ENCODE results near the gene HOXA4.

Gene HOXA4

DNA sequence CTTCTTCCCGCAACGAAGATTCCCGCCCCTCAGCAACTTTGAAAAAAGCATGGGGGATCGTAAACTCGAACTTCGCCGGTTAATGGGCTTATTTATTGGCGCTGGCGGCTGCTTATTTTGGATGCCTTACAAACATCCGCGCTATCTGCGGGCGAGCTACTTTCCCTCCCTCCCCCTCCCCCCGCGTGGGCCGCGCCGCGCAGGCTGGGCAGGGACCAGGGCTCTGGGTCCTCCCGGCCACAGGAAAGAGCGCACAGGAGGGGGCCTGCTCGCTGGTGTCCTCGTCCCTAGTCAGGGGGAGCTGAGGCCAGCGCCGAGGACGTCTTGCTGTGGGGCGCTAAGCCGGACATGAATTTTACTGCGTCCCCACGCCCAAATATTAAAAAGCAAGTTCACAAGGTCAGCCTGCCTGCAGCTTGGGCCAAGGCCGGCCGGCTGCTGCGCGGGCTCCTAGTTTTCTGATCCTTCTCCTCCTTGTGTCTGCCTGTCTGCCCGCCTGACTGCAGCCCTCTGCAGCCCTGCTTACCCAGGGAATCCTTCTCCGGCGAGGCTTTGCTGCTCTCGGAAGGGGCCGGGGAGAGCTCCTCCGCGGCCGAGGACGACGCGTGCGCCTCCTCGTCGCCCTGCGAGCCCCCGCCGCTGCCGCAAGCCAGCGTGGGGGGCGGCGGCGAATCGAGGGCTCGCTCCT, 42.4 kb upstream of the HOXA4 start:
- no peak for DNase-seq
- ATAC-seq: peak; percentile 26
- peaks cover 71% of the 10 kb centered on the region for H3K27me3 Mint-ChIP-seq
- H3K36me3 Mint-ChIP-seq (ENCODE audit: low read depth): no peaks in the 10 kb centered on the region
- no peak overlapping the region for H3K27ac Mint-ChIP-seq
- peak overlapping the region; percentile 24 for H3K4me3 Mint-ChIP-seq
- no peaks in the 10 kb centered on the region for H3K9me3 Mint-ChIP-seq
- H3K4me1 Mint-ChIP-seq: peaks cover 15% of the 10 kb centered on the region

DNA sequence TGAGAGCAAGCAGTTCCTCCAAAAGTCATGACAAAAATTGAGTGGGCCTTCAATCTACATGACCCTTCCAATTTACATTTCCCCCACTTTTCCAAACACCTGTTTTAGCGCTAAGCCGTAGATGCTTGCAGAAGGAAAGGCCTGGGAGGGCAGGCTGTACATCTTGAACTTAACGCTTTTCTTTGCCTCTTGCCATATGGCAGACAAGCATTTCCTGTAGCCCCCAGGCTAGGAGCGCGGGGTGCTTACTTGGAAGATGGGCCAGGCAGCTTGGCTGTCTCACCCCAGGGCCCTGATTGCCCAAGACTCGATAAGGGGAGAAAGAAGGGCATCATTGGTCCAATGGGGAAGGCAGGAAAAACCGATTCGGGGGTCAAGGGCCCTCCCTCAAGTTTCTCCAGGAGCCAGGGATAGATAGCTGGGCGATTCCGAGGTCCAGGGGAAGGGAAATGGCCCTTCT, 41.8 kb upstream of the HOXA4 start:
- H3K27ac Mint-ChIP-seq: peak overlapping the region; percentile 23
- H3K4me3 Mint-ChIP-seq: peak overlapping the region; percentile 24
- peaks cover 15% of the 10 kb centered on the region for H3K4me1 Mint-ChIP-seq
- DNase-seq (no peak), ATAC-seq (no peak)
- H3K27me3 Mint-ChIP-seq: peaks cover 72% of the 10 kb centered on the region
- H3K36me3 Mint-ChIP-seq (ENCODE audit: low read depth): no peaks in the 10 kb centered on the region
- H3K9me3 Mint-ChIP-seq: no peaks in the 10 kb centered on the region

DNA sequence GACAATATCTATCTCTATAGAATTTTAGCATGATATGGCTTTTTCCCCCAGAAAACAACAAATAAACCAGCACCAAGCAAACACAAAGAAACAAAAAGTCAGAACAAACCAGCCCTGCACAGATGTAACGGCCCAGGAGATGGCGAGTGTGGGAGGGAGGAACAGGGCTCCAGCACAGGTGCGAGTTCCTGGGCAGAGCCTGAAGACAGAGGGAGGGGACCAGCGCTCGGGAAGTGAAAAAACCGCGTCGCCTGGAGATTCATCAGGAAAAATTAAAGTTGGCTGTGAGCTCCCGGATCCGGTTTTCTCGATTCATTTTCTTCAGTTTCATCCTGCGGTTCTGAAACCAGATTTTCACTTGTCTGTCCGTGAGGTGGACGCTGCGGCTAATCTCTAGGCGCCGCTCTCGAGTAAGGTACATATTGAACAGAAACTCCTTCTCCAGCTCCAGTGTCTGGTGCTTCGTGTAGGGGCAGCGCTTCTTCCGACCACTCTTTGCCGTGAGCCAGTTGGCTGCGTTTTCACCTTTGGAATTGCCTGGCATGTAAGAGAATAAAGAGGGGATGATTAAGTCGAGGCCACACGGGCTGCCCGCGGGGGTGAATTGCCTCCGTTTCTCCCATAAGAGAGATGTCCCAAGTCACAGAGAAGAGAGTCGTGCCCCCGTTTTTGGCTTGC, 41.2 kb upstream of the HOXA4 start:
- Mint-ChIP-seq H3K27me3 (peaks cover 77% of the 10 kb centered on the region), H3K9me3 (no peaks in the 10 kb centered on the region), H3K4me3 (peak overlapping the region; percentile 36), H3K27ac (peak overlapping the region; percentile 23), H3K36me3 (ENCODE audit: low read depth) (no peaks in the 10 kb centered on the region), H3K4me1 (peaks cover 18% of the 10 kb centered on the region)
- no peak for ATAC-seq
- no peak for DNase-seq

DNA sequence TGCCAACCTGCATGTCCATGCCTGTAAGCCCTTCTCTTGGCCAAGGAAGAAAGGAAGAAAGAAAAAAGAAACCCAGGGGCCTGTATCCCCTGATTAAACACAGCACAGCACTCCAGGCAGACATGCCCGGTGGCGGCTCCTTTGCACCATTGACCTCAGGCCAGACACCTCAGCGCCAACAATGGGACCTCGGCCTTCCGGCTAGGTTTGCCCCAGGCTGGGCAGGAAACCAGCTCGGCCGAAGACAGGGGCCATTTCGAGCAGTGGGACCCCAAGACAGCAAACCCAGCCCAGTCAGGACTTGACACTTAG, 40.7 kb upstream of the HOXA4 start:
- H3K4me1 Mint-ChIP-seq: peaks cover 18% of the 10 kb centered on the region
- no peaks in the 10 kb centered on the region for H3K36me3 Mint-ChIP-seq (ENCODE audit: low read depth)
- no peak for DNase-seq
- peaks cover 78% of the 10 kb centered on the region for H3K27me3 Mint-ChIP-seq
- ATAC-seq: no peak
- H3K4me3 Mint-ChIP-seq: peak overlapping the region; percentile 15
- no peaks in the 10 kb centered on the region for H3K9me3 Mint-ChIP-seq
- H3K27ac Mint-ChIP-seq: peak overlapping the region; percentile 23

- peaks cover 76% of the 10 kb centered on the region for H3K27me3 Mint-ChIP-seq
- DNase-seq (no peak), ATAC-seq (no peak)
- no peaks in the 10 kb centered on the region for H3K9me3 Mint-ChIP-seq
- H3K27ac Mint-ChIP-seq: no peak overlapping the region
- peaks cover 22% of the 10 kb centered on the region for H3K4me1 Mint-ChIP-seq
- H3K36me3 Mint-ChIP-seq (ENCODE audit: low read depth): no peaks in the 10 kb centered on the region
- H3K4me3 Mint-ChIP-seq: peak overlapping the region; percentile 14
Measured at GRCh38 chr7:27170426-27171324, 40.1 kb upstream of the HOXA4 start.

DNA sequence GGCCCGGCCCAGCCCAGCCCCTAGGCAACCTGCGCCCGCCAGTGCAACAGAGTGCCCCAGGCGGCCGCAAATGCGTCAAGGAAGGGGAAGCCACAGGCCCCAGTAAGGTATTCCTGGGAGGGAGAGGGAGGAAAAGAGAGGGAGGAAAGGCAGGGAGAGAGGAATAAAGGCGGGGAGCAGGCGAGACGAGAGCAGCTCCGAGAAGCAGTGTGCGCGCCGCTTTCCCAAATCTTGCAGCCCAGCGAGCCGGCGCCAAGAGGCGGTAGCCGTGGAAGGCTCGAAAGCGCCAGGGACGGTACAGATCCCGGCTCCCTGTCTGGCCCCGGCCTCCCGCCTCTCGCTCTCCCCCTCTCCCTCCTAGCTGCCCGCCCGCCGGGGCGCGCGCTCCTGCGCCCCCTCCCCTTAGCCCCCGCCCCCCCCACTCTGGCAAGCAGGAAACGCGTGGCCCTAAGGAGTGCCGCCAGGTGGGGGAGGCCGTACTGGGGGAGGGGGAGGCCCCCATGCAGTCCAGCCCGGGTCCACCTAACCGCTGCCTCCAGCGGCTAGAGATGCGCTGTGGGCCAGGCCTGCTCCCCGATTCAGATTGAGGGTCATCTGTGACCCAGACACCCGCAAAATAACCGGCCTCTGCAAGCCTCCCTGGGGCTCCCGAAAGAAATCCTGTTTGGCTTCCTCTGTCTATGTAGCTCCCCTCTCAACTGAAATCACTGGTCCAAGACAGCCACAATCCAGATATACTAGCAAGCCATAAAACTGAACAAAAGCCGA, 39.3 kb upstream of the HOXA4 start:
- Mint-ChIP-seq H3K4me3 (peak overlapping the region; percentile 14), H3K27me3 (peaks cover 74% of the 10 kb centered on the region), H3K4me1 (peaks cover 24% of the 10 kb centered on the region), H3K27ac (no peak overlapping the region), H3K36me3 (ENCODE audit: low read depth) (no peaks in the 10 kb centered on the region), H3K9me3 (no peaks in the 10 kb centered on the region)
- DNase-seq (no peak), ATAC-seq (no peak)

- H3K36me3 Mint-ChIP-seq (ENCODE audit: low read depth): no peaks in the 10 kb centered on the region
- H3K4me3 Mint-ChIP-seq: peak overlapping the region; percentile 15
- H3K27me3 Mint-ChIP-seq: peaks cover 81% of the 10 kb centered on the region
- peaks cover 24% of the 10 kb centered on the region for H3K4me1 Mint-ChIP-seq
- H3K9me3 Mint-ChIP-seq: no peaks in the 10 kb centered on the region
- DNase-seq (no peak), ATAC-seq (no peak)
- H3K27ac Mint-ChIP-seq: peak overlapping the region; percentile 1
Measured at GRCh38 chr7:27168265-27168947, 37.8 kb upstream of the HOXA4 start.

- H3K27ac Mint-ChIP-seq: no peak overlapping the region
- ATAC-seq: no peak
- no peaks in the 10 kb centered on the region for H3K9me3 Mint-ChIP-seq
- no peak overlapping the region for H3K4me3 Mint-ChIP-seq
- H3K27me3 Mint-ChIP-seq: peaks cover 82% of the 10 kb centered on the region
- H3K36me3 Mint-ChIP-seq (ENCODE audit: low read depth): no peaks in the 10 kb centered on the region
- no peak for DNase-seq
- peaks cover 24% of the 10 kb centered on the region for H3K4me1 Mint-ChIP-seq
Measured at GRCh38 chr7:27167916-27168264, 37.3 kb upstream of the HOXA4 start.

GRCh38 chr7:27166531-27167505, 36.3 kb upstream of the HOXA4 start:
- Mint-ChIP-seq H3K36me3 (ENCODE audit: low read depth) (no peaks in the 10 kb centered on the region), H3K27me3 (peaks cover 85% of the 10 kb centered on the region), H3K27ac (peak overlapping the region; percentile 54), H3K9me3 (no peaks in the 10 kb centered on the region), H3K4me3 (peak overlapping the region; percentile 24), H3K4me1 (peaks cover 18% of the 10 kb centered on the region)
- DNase-seq (no peak), ATAC-seq (no peak)

- Mint-ChIP-seq H3K27ac (peak overlapping the region; percentile 68), H3K36me3 (ENCODE audit: low read depth) (no peaks in the 10 kb centered on the region), H3K9me3 (no peaks in the 10 kb centered on the region), H3K27me3 (peaks cover 81% of the 10 kb centered on the region), H3K4me3 (peak overlapping the region; percentile 56), H3K4me1 (peaks cover 20% of the 10 kb centered on the region)
- DNase-seq: no peak
- ATAC-seq: no peak
Measured at GRCh38 chr7:27165996-27166530, 35.5 kb upstream of the HOXA4 start.

DNA sequence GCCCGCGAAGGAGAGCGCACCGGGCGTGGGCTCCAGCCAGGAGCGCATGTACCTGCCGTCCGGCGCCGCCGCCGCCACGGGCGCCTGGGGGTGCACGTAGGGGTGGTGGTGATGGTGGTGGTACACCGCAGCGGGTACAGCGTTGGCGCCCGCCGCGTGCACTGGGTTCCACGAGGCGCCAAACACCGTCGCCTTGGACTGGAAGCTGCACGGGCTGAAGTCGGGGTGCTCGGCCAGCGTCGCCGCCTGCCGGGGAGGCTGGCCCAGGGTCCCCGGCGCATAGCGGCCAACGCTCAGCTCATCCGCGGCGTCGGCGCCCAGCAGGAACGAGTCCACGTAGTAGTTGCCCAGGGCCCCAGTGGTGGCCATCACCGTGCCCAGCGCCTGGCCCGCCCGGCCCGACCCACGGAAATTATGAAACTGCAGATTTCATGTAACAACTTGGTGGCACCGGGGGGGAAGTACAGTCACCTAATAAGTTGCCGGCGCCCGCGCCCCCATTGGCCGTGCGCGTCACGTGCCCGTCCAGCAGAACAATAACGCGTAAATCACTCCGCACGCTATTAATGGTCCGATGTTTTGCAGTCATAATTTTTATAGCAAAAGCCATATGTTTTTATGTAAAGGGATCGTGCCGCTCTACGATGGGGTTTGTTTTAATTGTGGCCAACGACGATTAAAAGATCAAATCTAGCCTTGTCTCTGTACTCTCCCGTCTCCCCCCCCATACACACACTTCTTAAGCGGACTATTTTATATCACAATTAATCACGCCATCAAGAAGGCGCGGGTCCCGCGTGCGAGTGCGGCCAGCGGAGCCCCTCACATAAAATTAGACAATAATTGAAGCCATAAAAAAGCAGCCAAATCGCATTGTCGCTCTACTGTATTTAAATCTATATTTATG, 34.8 kb upstream of the HOXA4 start, which contains the start of gene HOXA9:
Gene HOXA9, minus strand, starts transcription at position 449 of the 907 bp plus-strand sequence. Its CDS starts 80 bp downstream, at position 369.
- Mint-ChIP-seq H3K36me3 (ENCODE audit: low read depth) (no peaks in the 10 kb centered on the region), H3K4me3 (peak within 1 kb of the TSS; percentile 56), H3K27ac (peak within 1 kb of the TSS; percentile 68), H3K27me3 (peaks cover 77% of the 10 kb centered on the region), H3K4me1 (peaks cover 22% of the 10 kb centered on the region), H3K9me3 (no peaks in the 10 kb centered on the region)
- DNase-seq: no peak
- ATAC-seq: no peak
